H1 (cell line): ENCODE measurements around the gene ABCD4. TPM values are rescaled to one million over a fixed set of nuclear protein-coding genes. Genes with fewer than 3 reads are reported as not detected.

Experiments
- CTCF ChIA-PET: fragments of 300-600 bp; sonication (Branson Sonifier 250); formaldehyde crosslinking; loops from one replicate; lab custom pipeline; 2021; ENCODE audit not compliant: partially characterized antibody; lab: Charles Lee
- POLR2A ChIA-PET: fragments of 300-600 bp; sonication (Branson Sonifier 250); formaldehyde crosslinking; loops from one replicate; lab custom pipeline; 2021; ENCODE audit warnings: inconsistent platforms; ENCODE audit not compliant: partially characterized antibody; lab: Charles Lee
- DNase-seq, 2 experiments: peaks; one replicate each; pipeline versions ENCODE4 v3.0.0 to v3.0.0-alpha.2; 2010 to 2022; ENCODE audit warnings: low spot score in 2 of 2, low read depth in 1 of 2, mixed read lengths in 1 of 2
- FAIRE-seq: peaks from 2 replicates; lab custom pipeline; 2011; peaks lifted over from hg19 to GRCh38; lab: Jason Lieb, UNC
- H2AFZ ChIP-seq: 2 replicates; pipeline ENCODE4 v1.8.1; 2012; ENCODE audit warnings: low read length, inconsistent platforms
- H2AK5ac ChIP-seq: 2 replicates; pipeline ENCODE4 v1.6.1; 2013; ENCODE audit warnings: low read depth, low read length
- H2BK120ac ChIP-seq: replicated peaks from 2 replicates; pipeline ENCODE3; 2013; ENCODE audit warnings: low read depth, low read length, inconsistent platforms
- H2BK12ac ChIP-seq: 2 replicates; pipeline ENCODE4 v1.6.1; 2013; ENCODE audit warnings: low read depth, low read length
- H2BK15ac ChIP-seq: 2 replicates; pipeline ENCODE4 v1.6.1; 2013; ENCODE audit warnings: low read length
- H2BK20ac ChIP-seq: 2 replicates; pipeline ENCODE4 v1.6.1; 2013; ENCODE audit warnings: low read length
- H2BK5ac ChIP-seq: 2 replicates; pipeline ENCODE4 v1.6.1; 2013; ENCODE audit warnings: low read depth, low read length
- H3K14ac ChIP-seq: 2 replicates; pipeline ENCODE4 v1.6.1; 2013; ENCODE audit warnings: inconsistent platforms; ENCODE audit not compliant: insufficient read length
- H3K18ac ChIP-seq: 2 replicates; pipeline ENCODE4 v1.6.1; 2013; ENCODE audit warnings: low read length; ENCODE audit errors: extremely low read depth
- H3K23ac ChIP-seq: 2 replicates; pipeline ENCODE4 v1.6.1; 2013; ENCODE audit warnings: inconsistent platforms; ENCODE audit not compliant: insufficient read length
- H3K23me2 ChIP-seq: 2 replicates; pipeline ENCODE4 v1.6.1; 2013; ENCODE audit warnings: low read depth, low read length
- H3K27ac ChIP-seq: 2 replicates; pipeline ENCODE4 v1.6.1; 2011; ENCODE audit warnings: low read depth, low read length, inconsistent platforms
- H3K27me3 ChIP-seq, 4 experiments: replicated peaks in 1 of 4; 1 replicate in 1 of 4; 2 replicates in 3 of 4; pipeline versions ENCODE4 v1.6.1 to v1.8.1; 2011 to 2013; ENCODE audit warnings: low read length in 3 of 4, mild to moderate bottlenecking in 3 of 4, inconsistent platforms in 2 of 4, mixed read lengths in 2 of 4, moderate library complexity in 1 of 4; ENCODE audit not compliant: control insufficient read depth in 3 of 4, insufficient read depth in 3 of 4; ENCODE audit errors: extremely low read depth in 1 of 4
- H3K36me3 ChIP-seq, 4 experiments: 2 replicates each; pipeline versions ENCODE4 v1.6.1 to v1.8.1; 2011 to 2013; ENCODE audit warnings: mild to moderate bottlenecking in 4 of 4, low read length in 3 of 4, moderate library complexity in 2 of 4, control low read depth in 1 of 4, inconsistent platforms in 1 of 4; ENCODE audit not compliant: insufficient read depth in 4 of 4, control insufficient read depth in 2 of 4
- H3K4ac ChIP-seq: replicated peaks from 2 replicates; pipeline ENCODE3; 2013; ENCODE audit warnings: low read length, low read depth, mixed read lengths, inconsistent platforms; ENCODE audit not compliant: insufficient read length
- H3K4me1 ChIP-seq, 4 experiments: replicated peaks in 1 of 4; 1 replicate in 1 of 4; 2 replicates in 3 of 4; pipeline versions ENCODE4 v1.6.1 to v1.8.1; 2011 to 2013; ENCODE audit warnings: low read length in 3 of 4, inconsistent platforms in 2 of 4, mixed read lengths in 1 of 4; ENCODE audit not compliant: insufficient read depth in 4 of 4, control insufficient read depth in 3 of 4
- H3K4me2 ChIP-seq, 2 experiments: 2 replicates each; pipeline versions ENCODE4 v1.6.1 to v1.8.1; 2011 to 2013; ENCODE audit warnings: low read depth in 2 of 2, low read length in 2 of 2, control low read depth in 1 of 2, inconsistent platforms in 1 of 2, mild to moderate bottlenecking in 1 of 2; ENCODE audit not compliant: insufficient read depth in 1 of 2
- H3K4me3 ChIP-seq, 4 experiments: fragments of 200-600, 300-600 bp in 1 of 4; sonication (generic), shearing (Covaris generic), sonication (Bioruptor Twin) in 1 of 4; 2 replicates each; pipeline versions ENCODE4 v1.5.1 to v1.8.1; 2011 to 2016; ENCODE audit warnings: low read length in 4 of 4, low read depth in 3 of 4, control low read depth in 2 of 4, inconsistent platforms in 2 of 4, mild to moderate bottlenecking in 2 of 4, mixed read lengths in 1 of 4, moderate library complexity in 1 of 4; ENCODE audit not compliant: insufficient read depth in 2 of 4; ENCODE audit errors: extremely low read depth in 1 of 4
- H3K56ac ChIP-seq: replicated peaks from 2 replicates; pipeline ENCODE3; 2013; ENCODE audit warnings: low read depth, mild to moderate bottlenecking, mixed read lengths, low read length, inconsistent platforms; ENCODE audit not compliant: insufficient read length
- H3K79me1 ChIP-seq: 2 replicates; pipeline ENCODE4 v1.6.1; 2013; ENCODE audit warnings: low read depth, low read length, control low read depth
- H3K79me2 ChIP-seq, 2 experiments: 2 replicates each; pipeline versions ENCODE4 v1.6.1 to v1.8.1; 2012 to 2013; ENCODE audit warnings: low read length in 2 of 2, mild to moderate bottlenecking in 2 of 2, inconsistent platforms in 1 of 2; ENCODE audit not compliant: insufficient read depth in 2 of 2, control insufficient read depth in 1 of 2
- H3K9ac ChIP-seq, 4 experiments: replicated peaks in 1 of 4; 1 replicate in 1 of 4; 2 replicates in 3 of 4; pipeline versions ENCODE4 v1.6.1 to v1.8.1; 2011 to 2013; ENCODE audit warnings: low read depth in 3 of 4, low read length in 3 of 4, control low read depth in 2 of 4, mild to moderate bottlenecking in 2 of 4, moderate library complexity in 2 of 4, inconsistent platforms in 1 of 4; ENCODE audit errors: extremely low read depth in 1 of 4
- H3K9me3 ChIP-seq, 2 experiments: 2 replicates each; pipeline versions ENCODE4 v1.6.1 to v1.8.1; 2012 to 2013; ENCODE audit warnings: mild to moderate bottlenecking in 2 of 2, moderate library complexity in 2 of 2, control low read depth in 1 of 2, inconsistent platforms in 1 of 2, low read depth in 1 of 2, low read length in 1 of 2, mixed read lengths in 1 of 2; ENCODE audit not compliant: insufficient read depth in 2 of 2
- H4K20me1 ChIP-seq, 2 experiments: replicated peaks in 1 of 2; 2 replicates each; pipeline versions ENCODE3 to v1.8.1; 2011 to 2013; ENCODE audit warnings: inconsistent platforms in 2 of 2, low read length in 2 of 2, mild to moderate bottlenecking in 1 of 2; ENCODE audit not compliant: insufficient read depth in 2 of 2, control insufficient read depth in 1 of 2
- H4K5ac ChIP-seq: 2 replicates; pipeline ENCODE4 v1.6.1; 2013; ENCODE audit warnings: low read length, low read depth, mixed read lengths, inconsistent platforms; ENCODE audit not compliant: insufficient read length
- H4K8ac ChIP-seq: 2 replicates; pipeline ENCODE4 v1.8.0; 2013; ENCODE audit warnings: mild to moderate bottlenecking, moderate library complexity, low read length, inconsistent platforms; ENCODE audit not compliant: insufficient read depth; ENCODE audit errors: extremely low read depth
- H4K91ac ChIP-seq: replicated peaks from 2 replicates; pipeline ENCODE3; 2013; ENCODE audit warnings: low read length, mixed read lengths, inconsistent platforms; ENCODE audit not compliant: insufficient read length
- BRCA1 ChIP-seq: IDR thresholded peaks from 2 replicates; pipeline ENCODE4 v1.6.1; 2012; ENCODE audit warnings: low read depth, low read length, improper control_type of control experiment
- CEBPB ChIP-seq: IDR thresholded peaks from 2 replicates; pipeline ENCODE4 v1.6.1; 2012; ENCODE audit warnings: low read depth, low read length
- GABPA ChIP-seq: IDR thresholded peaks from 2 replicates; pipeline ENCODE4 v1.6.1; 2011; ENCODE audit warnings: mild to moderate bottlenecking, low read length, moderate library complexity, borderline replicate concordance; ENCODE audit not compliant: insufficient read depth
- HDAC6 ChIP-seq: IDR thresholded peaks from one replicate; pipeline ENCODE4 v1.7.1; 2012; ENCODE audit warnings: low read depth, mild to moderate bottlenecking, inconsistent platforms, low read length, moderate library complexity
- RFX5 ChIP-seq: IDR thresholded peaks from 2 replicates; pipeline ENCODE4 v1.6.1; 2011; ENCODE audit warnings: low read depth, low read length, improper control_type of control experiment, borderline replicate concordance
- SP4 ChIP-seq: IDR thresholded peaks from 2 replicates; pipeline ENCODE4 v1.6.1; 2012; ENCODE audit warnings: low read length, inconsistent platforms
- WGBS, 2 experiments: shearing (Covaris generic) in 1 of 2; methylation state at CpG; one replicate each; pipeline versions ENCODE4 v1.1.6 to v1.1.7; 2013 to 2015; ENCODE audit warnings: low lambda C conversion rate in 2 of 2, mixed read lengths in 2 of 2, inconsistent platforms in 1 of 2, low coverage in 1 of 2, missing lambda C conversion rate in 1 of 2; ENCODE audit not compliant: insufficient replicate concordance in 2 of 2, insufficient coverage in 1 of 2, insufficient read length in 1 of 2; ENCODE audit errors: extremely low coverage in 1 of 2, missing lambda C conversion rate in 1 of 2; 5-methylcytosine and 5-hydroxymethylcytosine counted together
- polyA plus RNA-seq, 7 experiments: library from polyadenylated mRNA; depleted of rRNA in 3 of 7; stranded (reverse) in 5 of 7; unstranded in 2 of 7; fragments of >200 nt in 5 of 7; fragments of 200-250 nt in 2 of 7; gene quantifications; 1 replicate in 5 of 7; 2 replicates in 1 of 7; 4 replicates in 1 of 7; pipeline versions ENCODE4 v1.2.1 to v1.2.3, GENCODE V29; 2011 to 2013; ENCODE audit warnings: missing spikeins in 2 of 7, mixed read lengths in 2 of 7
- total RNA-seq: library from RNA; stranded (reverse); fragmentation: NEBNext Ultra II Directional; extraction: Animal tissue kit (Norgen Biotek cat#: 25700); gene quantifications from 2 replicates; pipeline ENCODE4 v1.2.1, GENCODE V29; 2021

ABCD4 gene
- total and polyA plus RNA-seq, 2 of the 8 experiments (the other 6 are each of a cell fraction or from before 2014, with no cell fraction given) = 47.9 to 97.7 TPM

DNA sequence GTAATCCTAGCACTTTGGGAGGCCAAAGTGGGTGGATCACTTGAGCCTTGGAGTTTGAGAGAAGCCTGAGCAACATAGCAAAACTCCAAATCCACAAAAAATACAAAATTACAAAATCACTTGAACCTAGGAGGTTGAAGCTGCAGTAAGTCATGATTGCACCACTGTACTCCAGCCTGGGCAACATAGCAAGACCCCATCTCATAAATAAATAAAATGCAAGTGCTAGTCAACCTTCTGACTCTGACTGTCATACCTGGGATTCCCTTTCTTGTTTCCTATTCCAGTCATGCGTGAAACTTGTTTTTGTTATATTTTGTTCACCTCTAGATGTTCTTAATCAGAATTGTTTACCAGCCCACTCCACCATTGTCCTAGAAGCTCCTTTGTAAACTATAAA, 31.4 kb downstream of the ABCD4 start:
- H2AFZ ChIP-seq = no peak overlapping the region
- no peak overlapping the region for H3K4me2 ChIP-seq
- DNase-seq (no peak), FAIRE-seq (no peak)
- ChIA-PET POLR2A (interaction anchor here (6.9 kb wide), 1 partner anchor 11 kb away, joined by 40 read pairs; no protein-coding TSS in a partner anchor), CTCF (interaction anchor here (1.8 to 5.5 kb wide), 2 partner anchors 22 to 52 kb away, joined by 3 to 36 read pairs; no protein-coding TSS in a partner anchor)
- H2AK5ac ChIP-seq = no peak overlapping the region
- H3K23ac ChIP-seq = no peak overlapping the region
- no peak overlapping the region for H3K27ac ChIP-seq
- no peaks in the 10 kb centered on the region for H4K20me1 ChIP-seq
- H4K8ac ChIP-seq = no peak overlapping the region
- no peak overlapping the region for H2BK20ac ChIP-seq
- H3K4me1 ChIP-seq = peaks cover 0 to 3% (median 0%) of the 10 kb centered on the region in 4 experiments; a peak in 1 of 7 replicates
- H3K36me3 ChIP-seq = no peaks in the 10 kb centered on the region
- no peak overlapping the region for H4K5ac ChIP-seq
- no peak overlapping the region for H3K4me3 ChIP-seq
- no peak overlapping the region for H2BK5ac ChIP-seq
- no peak overlapping the region for H2BK12ac ChIP-seq
- H3K79me1 ChIP-seq = no peaks in the 10 kb centered on the region
- no peak overlapping the region for H2BK120ac ChIP-seq
- no peak overlapping the region for H2BK15ac ChIP-seq
- no peaks in the 10 kb centered on the region; a peak in 1 of 7 replicates for H3K27me3 ChIP-seq
- no peak overlapping the region for H3K14ac ChIP-seq
- no peak overlapping the region for H4K91ac ChIP-seq
- WGBS, 2 experiments = 92% methylated on average over 1 of the region's 1 CpG; no CpG with 5 or more reads in 1 of the 2 experiments
- no peaks in the 10 kb centered on the region for H3K9me3 ChIP-seq
- H3K18ac ChIP-seq = no peak overlapping the region
- H3K4ac ChIP-seq = no peak overlapping the region
- no peaks in the 10 kb centered on the region for H3K79me2 ChIP-seq
- no peak overlapping the region for H3K9ac ChIP-seq
- H3K56ac ChIP-seq = no peak overlapping the region
- H3K23me2 ChIP-seq = no peaks in the 10 kb centered on the region
- TF ChIP-seq SP4 (no peak), HDAC6 (no peak), BRCA1 (no peak), CEBPB (no peak), GABPA (no peak), RFX5 (no peak)
